CD4-positive, alpha-beta T cell treated with Interleukin-1 beta for 1 hour (primary cell): Measurements from ENCODE around the gene SPRR3.
"Not testable (repeated sequence)": the region's sequence is repeated elsewhere in the genome, so short reads cannot be mapped to it uniquely, and the experiment has no call there.

Source experiments
- DNase-seq, 2 donors: peaks; one replicate each; pipeline ENCODE4 v3.0.0-alpha.2; 2020 to 2022

SPRR3 gene

DNA sequence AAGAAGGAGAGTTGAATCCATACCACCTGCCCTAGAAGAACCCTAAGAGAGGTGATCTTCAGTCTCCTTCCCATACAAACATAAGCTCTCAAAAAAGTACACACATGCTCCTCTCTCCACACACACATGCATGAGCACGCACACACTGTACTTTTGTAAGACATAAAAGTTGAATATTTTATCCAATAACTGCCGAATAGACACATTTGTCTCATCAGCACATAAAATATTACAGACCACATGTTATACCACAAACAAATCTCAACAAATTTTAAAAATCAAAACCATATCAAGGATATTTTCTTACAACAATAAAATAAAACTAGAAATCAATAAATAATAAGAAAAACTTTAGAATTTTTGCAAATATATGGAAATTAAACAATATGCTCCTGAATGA is 15.0 kb upstream of the SPRR3 start:
- DNase-seq = no peak

DNA sequence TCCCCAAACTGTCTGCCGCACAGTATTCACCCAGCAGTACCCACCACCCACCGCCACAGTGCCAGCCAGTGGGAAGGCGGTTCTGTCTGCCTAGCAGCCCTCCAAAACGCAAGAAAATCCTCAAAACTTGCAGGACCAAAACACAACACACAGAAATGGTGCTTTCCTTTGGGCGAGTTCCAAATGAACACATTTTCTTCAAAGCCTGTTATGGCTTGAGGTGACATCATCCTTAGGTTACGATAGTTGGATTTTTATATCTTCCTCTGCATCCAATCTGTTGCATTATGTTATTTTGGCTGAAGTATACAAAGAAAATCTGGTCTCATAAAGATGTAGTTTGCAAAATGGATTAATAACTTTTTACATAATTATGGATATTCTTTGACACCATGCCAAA is 8.4 kb upstream of the SPRR3 start:
- no peak for DNase-seq

DNA sequence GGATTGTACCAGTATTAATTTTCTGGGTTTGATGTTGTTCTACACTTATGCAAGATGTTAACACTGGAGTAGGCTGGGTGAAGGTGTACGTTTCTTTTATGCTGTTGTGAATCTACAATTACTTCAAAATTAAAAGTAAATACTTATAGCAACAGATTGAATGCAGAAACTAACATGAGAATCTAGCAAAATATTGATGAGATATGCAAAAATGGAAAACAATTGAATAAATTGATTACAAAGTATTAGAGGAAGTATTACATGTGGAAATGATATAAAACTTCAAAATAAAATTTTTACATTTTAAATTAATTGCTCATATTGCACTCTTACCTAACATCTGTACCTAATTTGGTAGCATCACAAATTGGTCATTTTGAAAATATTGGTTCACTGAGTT is 5.7 kb upstream of the SPRR3 start:
- no peak for DNase-seq

DNA sequence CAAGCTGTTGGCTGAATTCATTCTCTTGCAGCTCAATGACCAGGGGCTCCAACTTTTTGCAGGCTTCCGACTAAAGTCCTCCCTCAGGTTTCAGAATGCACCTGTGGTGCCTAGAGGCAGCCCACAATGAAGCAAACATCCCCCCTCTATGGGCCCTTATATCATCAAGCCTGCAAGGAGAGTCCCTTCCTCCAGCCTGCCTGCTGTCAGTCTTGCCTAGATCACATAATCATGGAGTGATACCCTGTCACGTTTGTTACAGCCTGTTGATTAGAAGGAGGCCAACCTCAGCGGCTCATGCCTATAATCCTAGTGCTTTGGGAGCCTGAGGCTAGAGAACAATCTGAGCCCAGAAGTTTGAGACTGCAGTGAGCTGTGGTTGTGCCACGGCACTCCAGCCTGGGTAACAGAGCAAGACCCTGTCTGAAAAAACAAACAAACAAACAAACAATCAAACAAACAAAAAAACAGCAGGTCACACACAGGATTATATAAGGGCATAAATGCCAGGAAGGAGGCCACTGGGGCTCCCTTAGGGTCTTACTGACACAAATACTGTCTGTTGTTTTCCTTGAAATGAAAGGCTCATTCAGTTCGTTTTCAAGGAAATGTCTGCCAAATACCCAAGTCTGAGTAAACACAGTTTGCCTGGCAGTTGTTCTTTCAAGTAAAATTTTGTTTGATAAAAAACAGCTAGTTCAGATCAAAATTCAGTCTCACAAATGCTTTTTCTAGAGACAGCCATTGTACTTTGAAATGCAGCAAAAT is 4.7 kb upstream of the SPRR3 start:
- no peak for DNase-seq

DNA sequence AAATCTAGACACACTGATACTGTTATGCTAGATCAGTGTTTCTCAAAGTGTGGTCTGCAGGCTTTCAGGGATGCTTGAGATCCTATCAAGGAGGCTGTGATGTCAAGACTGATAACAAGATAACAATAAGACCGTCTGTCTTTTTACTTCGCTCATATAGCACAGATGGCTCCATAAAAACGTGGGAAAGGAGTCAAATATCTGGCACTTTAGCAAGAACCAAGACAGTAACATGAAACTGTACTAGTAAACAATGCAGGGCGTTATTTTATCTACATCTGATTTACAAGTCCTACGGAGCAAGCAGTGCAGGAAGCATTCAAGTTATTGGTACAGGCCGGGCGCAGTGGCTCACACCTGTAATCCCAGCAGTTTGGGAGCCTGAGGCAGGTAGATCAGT is 3.6 kb upstream of the SPRR3 start:
- no peak for DNase-seq

GRCh38 chr1:152998476-152998875 is 3.1 kb upstream of the SPRR3 start:
- DNase-seq = no peak

GRCh38 chr1:152999818-153000217 is 1.7 kb upstream of the SPRR3 start:
- no peak for DNase-seq

- DNase-seq = no peak
Measured at GRCh38 chr1:153000294-153000693, 1.3 kb upstream of the SPRR3 start.

GRCh38 chr1:153011235-153011758 is 9.7 kb downstream of the SPRR3 start:
- DNase-seq = not testable (repeated sequence)

- DNase-seq = not testable (repeated sequence)
Measured at GRCh38 chr1:153021829-153022228, 20.3 kb downstream of the SPRR3 start.

- not testable (repeated sequence) for DNase-seq
Measured at GRCh38 chr1:153022340-153022739, 20.8 kb downstream of the SPRR3 start.

- DNase-seq = no peak
Measured at GRCh38 chr1:153023109-153023508, 21.6 kb downstream of the SPRR3 start.

GRCh38 chr1:153024413-153024812 is 22.9 kb downstream of the SPRR3 start:
- DNase-seq = no peak

- no peak for DNase-seq
Measured at GRCh38 chr1:153025797-153026196, 24.2 kb downstream of the SPRR3 start.

DNA sequence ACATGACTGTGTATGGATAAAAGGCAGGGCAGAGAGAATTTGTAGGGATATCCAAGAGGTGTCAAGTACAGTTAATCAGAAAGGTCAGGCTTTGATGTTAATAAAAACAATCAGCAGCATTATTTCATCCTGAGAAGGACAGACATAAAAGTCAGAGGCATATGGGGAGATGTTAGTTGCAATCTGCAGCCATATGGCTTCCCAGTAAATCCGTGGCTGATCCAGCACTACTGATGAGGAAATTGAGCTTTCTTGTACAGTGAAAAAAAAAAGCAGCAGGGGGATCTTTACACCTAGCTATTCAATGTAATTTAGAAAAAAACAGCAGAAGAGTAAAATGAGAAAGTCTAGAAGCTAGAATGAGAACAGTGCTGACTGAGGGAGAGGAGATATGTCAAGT is 27.2 kb downstream of the SPRR3 start:
- no peak for DNase-seq

- DNase-seq = no peak
Measured at GRCh38 chr1:153030895-153031294, 29.3 kb downstream of the SPRR3 start, which contains the start of gene SPRR1B. SPRR1B (plus strand) TSS chr1:153031203; CDS start chr1:153032346, 1,143 bp downstream.

DNA sequence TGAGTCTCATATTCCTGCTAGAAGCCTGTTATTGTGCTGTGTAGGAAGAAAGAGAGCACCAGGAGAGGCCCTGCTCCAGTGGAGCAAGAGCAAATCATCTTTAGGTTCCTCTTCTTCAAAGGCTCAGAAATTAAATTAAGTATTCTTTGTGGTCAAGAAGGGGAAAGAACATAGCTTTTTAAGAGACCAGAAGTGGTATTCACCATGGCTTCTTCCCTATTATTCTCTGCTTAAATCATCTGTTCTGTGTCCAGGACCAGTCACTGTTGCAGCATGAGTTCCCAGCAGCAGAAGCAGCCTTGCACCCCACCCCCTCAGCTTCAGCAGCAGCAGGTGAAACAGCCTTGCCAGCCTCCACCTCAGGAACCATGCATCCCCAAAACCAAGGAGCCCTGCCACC is 30.5 kb downstream of the SPRR3 start:
- DNase-seq = no peak

- DNase-seq = no peak
Measured at GRCh38 chr1:153032677-153033308, 31.2 kb downstream of the SPRR3 start.

DNA sequence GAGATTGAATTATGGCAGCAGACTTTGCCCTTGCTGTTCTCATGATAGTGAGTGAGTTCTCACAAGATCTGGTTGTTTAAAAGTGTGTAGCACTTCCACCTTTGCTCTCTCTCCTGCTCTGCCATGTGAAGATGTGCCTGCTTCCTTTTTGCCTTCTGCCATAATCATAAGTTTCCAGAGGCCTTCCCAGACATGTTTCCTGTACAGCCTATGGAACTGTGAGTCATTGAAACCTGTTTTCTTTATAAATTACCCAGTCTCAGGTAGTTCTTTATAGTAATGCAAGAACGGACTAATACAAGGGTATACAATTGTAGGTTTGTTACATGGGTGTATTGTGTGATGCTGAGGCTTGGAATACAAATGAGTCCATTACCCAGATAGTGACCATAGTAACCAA is 33.7 kb downstream of the SPRR3 start:
- DNase-seq = no peak

DNA sequence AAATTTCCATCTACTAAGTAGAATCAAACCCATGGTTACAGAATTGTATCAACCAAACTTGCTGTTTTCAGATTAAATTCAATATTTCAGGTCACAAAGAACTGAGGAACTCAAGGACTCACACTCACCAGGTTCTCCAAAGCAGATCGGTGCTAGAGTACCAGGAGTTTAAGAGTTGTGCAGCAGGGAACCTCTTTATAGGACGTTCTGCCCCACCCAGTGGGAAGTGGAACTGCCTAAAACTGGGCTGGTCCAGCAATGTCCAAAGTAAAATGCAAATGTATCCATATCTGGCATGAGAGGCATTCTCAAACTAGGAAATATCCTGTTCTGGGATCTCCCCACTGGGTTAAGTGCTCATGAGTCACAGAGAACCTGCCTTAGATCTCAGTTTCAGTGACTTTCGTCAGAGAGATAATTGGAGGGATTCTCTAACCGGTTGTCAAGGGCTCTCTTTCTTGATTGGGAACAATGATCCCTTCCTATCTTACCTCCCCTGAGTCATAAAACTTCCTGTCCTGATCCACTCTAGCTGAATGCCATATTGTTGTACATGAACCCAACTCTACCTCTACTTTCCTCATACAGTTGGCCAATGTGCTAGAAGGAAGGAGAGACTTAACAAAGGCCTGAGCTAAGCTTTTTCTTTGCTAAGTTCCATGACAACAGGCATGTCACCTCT is 39.5 kb downstream of the SPRR3 start, which contains the start of gene SPRR2D:
SPRR2D (minus strand) TSS at position 171 of the 682 bp plus-strand sequence. CDS start 774 bp downstream, outside the sequence.
- DNase-seq = no peak

- DNase-seq = no peak
Measured at GRCh38 chr1:153049211-153049610, 47.7 kb downstream of the SPRR3 start.
